Measurements from ENCODE around the gene CHRDL2. TPM values are rescaled to one million over a fixed set of nuclear protein-coding genes. Genes with fewer than 3 reads are reported as not detected.
A peak's percentile ranks its signal among the peaks of the same experiment; 100 is the strongest.

Gene CHRDL2
- total RNA-seq, 1 experiment from 2014 or later: not detected

DNA sequence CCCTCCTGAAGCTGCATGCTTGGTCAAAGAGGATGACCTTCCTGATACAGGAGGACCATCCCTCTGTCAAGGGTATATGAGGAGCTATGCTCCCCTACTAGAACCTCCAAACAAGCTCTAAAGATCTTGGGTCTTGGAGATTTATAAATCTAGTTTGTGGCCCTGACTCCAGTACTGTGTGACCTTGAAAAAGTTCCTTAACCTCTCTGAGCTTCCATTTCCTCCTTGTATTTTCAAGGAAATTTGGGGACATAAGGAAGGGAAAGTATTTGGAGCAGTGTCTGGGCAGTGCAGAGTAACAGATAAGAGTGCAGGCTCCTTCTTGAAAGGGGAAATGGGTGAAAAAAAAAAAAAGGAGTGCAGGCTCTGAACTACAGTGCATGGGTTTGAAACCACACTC, 45.9 kb downstream of the CHRDL2 start:
- DNase-seq (ENCODE audit: low spot score): no peak

DNA sequence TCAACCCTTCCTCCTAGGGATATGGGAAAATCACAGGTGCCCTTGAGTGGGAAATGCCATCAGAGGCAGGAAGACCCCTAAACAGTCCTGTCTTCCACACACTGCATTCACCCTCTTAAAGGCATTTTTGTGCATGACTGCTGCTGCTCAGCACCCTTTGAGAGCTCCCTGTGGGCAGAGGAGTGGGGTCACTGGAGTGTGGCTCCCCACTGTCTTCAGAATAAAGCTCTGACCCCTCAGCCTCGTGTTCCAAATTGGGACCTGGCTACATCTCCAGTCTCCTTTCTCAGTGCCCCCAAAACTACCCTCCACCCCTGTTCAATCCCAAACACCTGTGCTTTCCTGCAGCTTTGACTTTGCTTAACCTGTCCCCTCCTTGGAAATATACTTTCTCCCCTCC, 46.6 kb downstream of the CHRDL2 start:
- DNase-seq (ENCODE audit: low spot score): no peak

DNA sequence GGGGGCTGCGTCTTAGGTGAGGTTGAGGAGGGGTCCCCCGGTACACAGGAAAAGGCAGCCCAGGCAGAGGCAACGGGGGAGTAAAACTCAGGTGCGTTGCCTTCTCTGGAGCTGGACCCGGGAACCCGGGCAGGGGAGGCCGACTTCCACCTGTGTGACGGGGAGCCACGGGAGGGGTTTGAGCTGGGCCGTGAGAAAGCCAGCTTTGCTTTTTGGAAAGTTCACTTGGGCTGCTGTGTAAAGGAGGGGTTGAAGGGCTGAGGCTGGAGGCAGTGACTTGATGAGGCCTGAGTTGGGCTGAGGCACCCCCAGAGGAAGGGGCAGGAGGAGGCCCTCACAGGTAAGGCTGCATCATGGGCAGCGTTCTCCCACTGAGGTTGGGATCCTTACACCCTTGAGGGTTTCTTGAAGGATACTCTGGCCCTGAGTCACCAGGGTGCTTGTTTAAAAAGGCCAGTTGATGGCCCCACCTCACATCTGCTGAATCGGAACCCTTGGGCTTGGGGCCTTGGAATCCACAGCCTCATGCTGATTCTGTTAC, 47.2 kb downstream of the CHRDL2 start:
- no peak for DNase-seq (ENCODE audit: low spot score)

DNA sequence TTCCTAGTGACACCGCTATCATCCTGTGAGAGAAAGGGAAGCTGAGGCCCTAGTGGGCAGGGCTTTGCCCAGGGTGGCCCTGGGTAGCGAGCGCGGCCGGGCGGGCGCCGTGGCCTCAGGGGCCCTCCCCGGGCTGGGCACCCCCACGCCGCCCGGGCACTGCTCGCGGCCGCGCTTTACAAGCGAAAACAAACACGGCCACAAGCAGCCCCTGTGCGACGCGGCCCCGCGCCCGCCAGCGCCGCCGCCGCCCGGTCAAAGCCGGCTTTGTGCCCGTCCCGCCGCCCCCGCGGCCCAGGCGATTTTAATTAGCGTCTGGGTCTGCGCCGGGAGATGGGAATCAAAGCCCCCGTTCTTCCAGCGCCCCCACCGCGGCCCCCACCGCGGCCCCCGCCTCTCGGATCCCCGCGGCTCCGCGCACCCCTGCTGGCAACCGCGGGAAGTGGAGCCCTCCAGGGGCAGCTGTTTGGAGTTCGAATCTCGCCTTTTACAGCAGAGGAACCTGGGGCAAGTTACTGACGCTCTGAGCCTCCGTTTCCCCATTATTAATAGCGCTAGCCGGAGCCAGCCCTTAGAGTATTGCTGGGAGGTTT, 47.9 kb downstream of the CHRDL2 start:
- no peak for DNase-seq (ENCODE audit: low spot score)

DNA sequence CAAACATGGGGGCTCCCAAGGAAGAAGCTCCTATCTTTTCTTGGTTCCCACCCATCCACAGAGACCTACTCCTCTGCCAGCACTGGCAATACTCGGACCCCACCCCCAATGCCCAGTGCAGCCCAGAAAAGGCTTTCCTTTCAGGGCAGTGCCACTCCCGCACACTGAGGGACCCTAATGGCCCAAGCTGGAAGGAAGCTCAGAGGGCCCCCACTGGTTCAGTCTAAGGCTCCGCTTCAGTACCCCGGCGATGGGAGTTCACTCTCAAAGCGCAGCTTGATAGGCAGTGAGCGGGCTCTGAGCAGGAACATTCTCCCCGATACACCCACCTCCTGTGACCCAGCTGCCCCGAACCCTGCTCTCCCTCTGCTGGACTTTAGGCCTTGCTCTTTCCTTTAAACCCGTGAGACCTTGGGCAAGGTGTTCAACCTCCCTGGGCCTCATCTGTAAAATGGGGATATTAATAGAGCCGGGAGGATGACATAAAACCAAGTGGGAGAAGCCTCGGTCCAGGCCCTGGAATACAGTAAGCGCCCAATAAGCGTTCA, 48.4 kb downstream of the CHRDL2 start:
- no peak for DNase-seq (ENCODE audit: low spot score)

DNA sequence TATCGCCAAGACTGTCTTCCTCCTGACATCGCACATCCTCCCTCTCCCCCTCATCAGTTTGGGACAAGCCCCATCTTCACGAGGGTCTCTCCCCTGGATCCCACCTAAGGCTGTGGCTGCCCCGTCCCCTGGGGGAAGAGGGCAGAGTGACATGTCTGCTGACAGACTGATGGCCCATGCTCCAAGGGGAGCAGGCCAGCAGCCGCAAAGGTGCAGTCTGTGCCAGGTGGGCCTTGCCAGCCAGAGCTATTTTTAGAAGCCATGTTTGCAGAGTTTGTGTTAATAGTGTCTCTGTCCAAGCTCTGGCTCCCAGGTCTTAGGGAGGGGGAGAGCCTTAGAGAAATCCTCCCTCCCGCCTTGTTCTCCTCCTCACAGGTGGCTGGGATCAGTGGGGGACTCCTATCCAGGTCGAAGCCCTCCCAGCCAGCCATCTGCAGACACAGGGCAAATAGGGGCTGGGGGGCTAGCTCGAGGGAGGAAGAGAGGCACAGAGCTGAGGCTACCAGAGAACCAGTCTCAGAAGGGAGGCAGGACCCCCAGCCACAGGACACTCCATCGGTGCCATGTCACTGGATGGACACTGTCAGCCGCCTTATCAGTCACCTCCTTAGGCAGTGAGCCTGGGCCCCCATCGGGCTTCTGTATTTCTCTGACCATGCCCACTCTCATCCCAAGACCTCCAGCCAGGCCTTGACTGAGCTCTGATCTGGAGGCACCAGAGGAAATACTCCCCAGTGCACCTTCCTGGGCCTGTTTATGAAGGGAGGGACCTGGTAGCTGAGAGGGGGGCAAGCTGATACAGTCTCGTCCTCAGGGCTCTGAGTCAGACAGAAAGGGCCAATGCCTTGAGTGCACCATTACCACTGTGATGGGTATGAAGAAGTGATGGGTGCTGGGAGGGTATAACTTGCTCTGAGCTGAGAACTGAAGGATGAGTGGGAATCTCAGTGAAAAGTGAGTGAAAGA, 49.3 kb downstream of the CHRDL2 start:
- DNase-seq (ENCODE audit: low spot score): no peak

DNA sequence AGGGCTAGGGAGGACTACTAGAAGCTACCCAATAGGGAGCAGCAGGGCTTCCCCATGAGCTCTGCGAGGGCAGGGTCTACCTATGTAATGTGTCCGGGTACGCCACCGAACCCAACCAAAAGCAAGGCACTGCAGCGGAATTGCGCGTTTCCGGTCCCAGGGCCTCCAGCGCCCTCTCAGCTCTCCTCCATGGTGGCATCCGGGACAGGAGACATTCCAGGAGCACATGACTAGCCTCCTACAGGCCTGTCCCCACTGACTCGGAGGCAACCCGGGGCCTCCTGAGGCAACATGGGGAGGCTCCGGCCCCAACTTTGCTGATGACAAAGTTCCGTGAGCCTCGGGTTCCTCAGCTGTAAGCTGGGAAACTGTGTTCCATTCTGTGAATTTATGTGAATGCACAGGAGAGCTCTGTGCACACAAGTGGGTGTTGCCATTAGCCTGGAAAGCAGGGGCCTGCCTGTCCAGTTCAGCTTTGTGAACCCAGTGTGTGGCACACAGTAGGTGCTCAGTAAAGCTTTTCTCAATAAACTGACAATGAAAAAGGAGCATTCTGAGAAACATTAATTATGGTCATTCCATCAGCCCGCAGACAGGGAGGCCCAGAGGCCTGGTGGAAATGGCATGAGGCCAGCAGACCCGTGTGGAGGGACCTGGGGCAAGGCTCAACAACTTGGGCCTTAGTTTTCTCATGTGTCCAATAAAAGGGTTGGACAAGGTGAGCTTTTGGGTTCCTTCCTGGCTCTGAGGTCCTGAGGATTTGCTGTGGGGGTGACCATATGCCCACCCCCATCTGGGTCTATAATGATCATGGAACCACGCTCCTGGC, 50.3 kb downstream of the CHRDL2 start:
- DNase-seq (ENCODE audit: low spot score): no peak

DNA sequence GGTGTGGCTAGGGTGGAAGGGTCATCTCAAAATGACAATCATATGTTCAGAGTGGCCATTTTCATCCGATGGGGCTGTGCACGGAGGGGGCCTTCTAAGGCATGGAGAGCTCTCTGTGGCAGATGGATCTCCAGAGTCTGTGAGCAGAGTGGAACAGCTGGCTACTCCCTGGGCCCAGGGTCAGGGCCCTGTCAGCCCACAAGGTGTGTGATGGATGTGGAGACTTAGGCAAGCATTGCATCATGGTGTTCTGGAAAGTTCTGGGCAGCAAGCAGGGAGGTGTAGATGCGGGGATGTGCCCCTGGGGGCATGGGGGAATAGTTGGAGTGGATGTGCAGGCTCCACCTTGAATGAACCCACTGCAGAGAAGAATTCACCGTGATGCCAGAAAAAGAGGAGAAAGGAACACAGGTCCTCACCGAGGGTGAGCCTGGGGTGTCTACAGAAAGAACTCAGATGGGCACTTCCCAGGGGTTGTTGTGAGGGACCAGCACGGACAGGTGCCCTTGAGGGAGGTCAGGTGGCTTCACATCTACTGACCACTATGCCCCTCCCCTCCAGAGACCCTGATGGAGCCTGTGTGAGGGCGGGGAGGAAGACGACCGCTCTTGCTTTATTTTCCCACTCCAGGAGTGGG, 51.1 kb downstream of the CHRDL2 start:
- DNase-seq (ENCODE audit: low spot score): no peak

DNA sequence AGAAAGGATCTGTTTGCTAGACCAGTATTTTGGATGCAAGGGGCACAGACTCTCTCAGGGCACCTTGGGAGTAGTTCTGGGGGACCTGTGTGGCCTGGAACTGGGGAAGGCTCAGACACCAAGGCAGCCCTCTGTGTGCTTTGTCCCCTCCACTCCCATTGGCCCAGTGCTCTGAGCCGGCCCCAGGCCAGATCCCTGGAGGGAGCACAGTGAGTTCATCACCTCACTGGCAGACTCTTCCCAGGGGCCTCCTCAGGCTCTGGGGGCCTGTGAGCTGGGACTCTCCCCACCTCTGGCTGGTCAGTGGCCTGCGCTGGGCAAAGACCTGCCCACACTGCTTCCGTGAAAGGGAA, 51.7 kb downstream of the CHRDL2 start:
- DNase-seq (ENCODE audit: low spot score): no peak

DNA sequence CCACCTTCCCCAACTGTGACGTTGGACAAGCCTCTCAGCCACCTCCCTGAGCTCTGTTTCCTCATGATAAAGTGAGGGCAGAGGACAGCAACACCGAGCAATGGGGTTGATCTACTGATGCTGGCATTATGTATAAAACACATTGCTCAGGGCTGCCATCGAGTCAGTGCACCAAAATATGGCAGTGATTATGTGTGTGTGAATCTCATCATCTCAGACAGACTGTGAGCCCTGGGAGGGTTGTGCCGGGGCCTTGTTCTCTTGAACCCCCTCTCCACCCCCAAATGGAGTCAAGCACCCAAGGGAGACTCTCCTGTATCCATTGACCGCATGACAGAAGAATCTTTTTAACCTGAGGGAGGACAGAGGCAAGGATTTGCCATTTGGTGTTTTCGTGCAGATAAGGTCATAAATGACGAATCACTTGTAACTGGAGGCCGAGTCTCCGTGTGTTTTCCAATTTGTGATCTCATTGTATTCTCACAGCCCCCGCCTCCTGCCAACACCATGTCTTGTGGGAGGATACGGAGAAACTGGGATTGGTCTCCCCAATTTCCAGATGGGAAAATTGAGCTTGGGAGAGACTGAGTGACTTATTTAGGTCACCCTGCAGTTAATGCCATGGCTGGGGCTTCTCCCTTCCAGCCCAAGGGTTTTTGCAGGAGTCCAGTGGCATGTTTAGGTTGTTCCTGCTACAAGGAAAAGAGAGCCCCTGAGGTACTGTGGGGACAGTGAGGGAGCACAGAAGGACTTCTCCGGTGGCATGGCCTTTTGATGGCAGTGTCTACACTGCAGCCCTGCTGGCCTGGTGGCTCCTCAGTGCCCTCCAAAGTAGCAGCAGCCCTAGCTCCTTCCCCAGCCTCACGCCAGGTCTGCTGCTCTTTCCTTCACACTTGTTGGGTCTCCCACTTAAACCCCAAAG, 52.4 kb downstream of the CHRDL2 start:
- no peak for DNase-seq (ENCODE audit: low spot score)

DNA sequence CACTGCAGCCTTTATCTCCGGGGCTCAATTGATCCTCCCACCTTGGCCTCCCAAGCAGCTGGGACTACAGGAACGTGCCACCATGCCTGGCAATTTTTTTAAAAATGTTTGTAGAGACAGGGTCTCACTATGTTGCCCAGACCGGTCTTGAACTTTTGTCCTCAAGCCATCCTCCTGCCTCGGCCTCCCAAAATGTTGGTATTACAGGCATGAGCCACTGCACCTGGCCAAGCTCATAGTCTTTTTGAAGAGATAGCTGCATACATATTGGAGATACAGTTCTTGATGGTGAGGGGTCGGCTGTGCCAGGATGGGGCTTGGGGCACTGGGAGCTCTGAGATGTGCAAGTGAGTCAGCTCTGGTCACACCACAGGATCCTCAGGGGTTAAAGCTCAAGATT, 53.2 kb downstream of the CHRDL2 start:
- no peak for DNase-seq (ENCODE audit: low spot score)

DNA sequence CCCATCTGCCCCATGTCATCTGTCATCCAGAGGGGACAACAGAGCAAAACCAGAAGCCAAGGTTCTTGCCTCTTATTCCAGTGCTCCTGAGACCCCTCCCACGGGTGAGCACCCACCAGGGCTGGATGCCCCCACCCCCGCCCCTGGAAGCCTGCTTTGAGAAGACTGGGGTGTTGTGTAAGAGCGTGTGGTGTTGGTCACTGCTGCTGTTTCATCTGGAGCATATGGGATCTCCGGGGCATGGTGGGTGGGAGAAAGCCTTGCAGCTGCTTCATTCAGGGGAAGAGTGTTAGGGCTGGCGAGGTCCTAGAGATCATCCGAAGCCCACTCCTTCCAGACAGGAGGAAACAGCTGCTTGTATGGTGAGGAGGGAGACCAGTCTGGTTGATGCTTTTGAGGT, 54.1 kb downstream of the CHRDL2 start:
- DNase-seq (ENCODE audit: low spot score): no peak

DNA sequence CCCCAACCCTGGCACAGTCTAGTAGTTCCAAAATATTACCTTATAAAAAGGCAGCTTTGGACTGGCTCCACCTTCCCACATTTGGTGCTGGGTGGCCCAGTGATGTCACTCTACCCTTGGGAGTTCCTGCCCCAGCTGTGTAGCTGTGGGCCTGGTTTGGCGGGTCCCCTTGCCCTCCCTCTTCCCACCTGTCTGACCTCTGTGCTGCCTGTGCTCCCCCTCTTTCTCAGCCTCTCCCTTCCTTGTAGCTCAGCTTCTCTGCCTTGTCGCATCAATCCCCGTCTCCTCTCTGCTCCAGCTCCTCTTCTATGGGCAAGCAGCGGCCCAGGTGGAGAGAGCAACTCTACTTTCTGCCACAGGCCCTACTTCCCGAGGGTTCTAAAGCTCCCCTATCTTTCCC, 54.6 kb downstream of the CHRDL2 start:
- DNase-seq (ENCODE audit: low spot score): no peak

DNA sequence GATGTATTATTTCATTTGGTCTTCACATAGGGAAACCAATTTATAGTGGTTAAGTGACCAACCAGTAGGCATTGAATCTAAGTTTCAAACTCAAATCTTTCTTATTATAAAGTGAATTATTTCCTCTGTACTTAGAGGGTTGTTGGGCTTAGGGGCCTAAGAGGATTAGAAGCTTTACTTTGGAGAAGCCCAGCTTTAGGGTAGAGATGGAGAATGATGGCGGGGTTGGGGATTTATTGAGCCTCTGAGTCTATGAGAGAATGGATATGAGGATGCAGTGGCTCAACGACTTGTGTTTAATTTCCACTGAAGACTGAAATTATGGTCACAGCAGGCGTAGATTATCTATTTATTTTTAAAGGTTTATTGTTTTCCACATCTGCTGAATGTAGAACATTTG, 55.5 kb downstream of the CHRDL2 start:
- DNase-seq (ENCODE audit: low spot score): no peak

DNA sequence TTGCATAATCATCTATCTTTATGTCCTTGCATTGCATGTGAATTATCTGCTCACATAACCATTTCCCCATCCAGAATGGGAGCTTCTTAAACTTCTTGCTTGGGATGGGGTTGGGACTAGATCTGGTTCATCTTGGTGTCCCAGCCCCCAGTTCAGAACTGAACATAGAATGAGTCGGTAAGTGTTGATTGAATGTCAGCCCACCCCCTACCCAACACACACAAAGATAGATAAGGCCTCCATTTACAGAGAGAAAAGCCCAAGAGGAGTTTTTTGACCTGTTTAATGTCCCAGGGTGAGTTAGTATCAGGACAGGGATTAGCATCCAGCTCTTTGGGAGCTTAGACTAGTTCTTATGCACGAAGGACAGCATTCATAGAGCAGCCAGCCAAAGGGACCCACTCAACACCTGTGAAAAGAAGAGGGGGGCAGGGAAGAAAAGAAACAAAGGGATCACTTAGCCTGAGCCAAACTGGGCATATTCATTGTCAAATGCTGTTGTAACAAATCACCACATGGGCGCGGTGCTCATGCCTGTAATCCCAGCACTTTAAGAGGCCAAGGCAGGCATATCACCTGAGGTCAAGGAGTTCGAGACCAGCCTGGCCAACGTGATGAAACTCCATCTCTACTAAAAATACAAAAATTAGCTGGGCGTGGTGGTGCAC, 57.4 kb downstream of the CHRDL2 start:
- no peak for DNase-seq (ENCODE audit: low spot score)

DNA sequence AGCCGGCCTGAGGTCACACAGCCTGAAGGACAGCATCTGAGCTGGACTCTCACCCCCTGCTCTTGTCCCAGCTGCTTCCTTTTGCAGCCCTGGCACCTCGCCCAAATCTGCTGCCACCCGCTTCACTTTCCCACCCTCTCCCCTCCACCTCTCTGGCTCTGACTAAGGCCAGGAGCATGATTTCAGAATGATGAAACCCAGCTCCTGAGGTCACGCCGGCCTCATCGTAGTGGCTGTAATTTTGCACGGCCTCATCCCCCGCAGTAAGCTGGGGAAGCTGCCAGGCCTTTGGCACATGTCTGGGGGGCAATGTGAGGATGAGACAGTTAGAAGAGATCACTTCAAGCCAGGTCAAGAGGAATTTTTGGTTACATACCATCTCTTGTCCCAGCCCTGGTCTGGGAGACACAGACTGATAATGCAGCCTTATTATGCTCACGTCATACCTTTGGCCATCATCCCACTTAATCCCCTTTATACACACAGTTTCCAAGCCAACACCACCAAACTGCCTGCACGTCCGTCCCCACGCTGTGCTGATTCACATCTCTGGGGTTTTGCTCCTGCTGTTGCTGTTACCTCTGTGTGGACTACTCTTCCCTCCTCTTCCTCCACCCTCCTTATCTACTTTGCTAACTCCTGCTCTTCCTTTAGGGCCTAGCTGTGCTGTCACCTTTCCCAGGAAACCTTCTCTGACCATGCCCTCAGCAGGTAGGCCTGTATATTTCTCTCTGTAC, 58.1 kb downstream of the CHRDL2 start:
- DNase-seq (ENCODE audit: low spot score): peak; percentile 95

DNA sequence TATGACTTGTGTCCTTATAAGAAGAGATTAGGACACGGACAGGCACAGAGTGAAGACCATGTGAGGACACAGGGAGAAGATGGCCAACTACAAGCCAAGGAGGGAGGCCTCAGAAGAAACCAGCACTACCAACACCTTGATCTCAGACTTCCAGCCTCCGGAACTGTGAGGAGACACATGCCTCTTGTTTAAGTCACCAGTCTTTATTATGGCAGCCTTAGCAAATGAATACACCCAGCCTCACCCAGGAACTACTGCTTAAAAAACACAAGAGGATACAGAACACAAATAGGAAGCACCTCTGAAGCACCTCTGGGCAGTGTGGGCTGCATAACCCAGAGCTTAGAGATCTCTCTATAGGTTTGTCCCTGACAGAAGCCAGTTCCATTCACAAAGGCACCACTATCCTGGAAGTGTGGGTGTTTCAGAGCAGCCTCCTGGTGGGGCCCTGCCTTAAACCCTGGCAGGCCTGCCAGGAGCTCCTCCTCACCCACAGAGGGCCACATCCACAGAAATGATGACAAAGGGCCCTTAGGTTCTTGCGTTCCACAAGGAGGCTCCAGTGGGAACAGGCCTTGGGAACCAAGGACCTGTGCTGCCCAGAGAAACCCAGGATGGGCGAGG, 58.8 kb downstream of the CHRDL2 start:
- no peak for DNase-seq (ENCODE audit: low spot score)

DNA sequence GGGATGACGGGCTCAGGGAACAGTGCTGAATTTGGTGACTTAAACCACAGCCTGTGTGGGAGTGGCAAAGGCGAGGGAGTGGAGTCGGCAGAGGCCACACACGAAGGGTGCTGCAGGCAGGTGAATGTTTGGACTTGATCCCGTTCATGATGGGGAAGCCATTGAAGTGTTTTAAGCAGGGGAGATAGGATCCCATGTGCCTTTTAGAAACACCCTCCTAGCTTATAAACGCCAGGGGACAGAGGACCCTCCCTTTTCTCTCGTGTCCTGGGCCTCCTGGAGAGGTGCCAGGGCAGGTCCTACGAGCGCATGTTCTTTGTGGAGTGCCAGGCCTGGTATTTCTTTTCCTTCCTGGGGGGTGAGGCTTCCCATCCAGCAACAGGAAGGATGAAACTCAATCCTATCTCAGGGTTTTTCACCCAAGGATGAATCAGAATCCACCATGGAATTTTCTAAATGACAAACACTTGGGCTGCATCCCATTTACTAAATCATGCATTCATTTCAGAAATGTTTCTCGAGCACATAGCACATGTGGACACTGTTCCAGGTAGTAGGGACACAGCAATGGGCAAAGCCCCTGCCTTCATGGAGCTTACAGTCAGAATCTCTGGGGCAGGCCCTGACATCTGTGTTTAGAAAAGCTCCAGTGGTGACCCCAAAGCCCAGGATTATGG, 59.6 kb downstream of the CHRDL2 start:
- DNase-seq (ENCODE audit: low spot score): no peak

Data from H4 (cell line).